ENCODE data around the gene MYO7A. TPM values are rescaled to one million over a fixed set of nuclear protein-coding genes. Genes with fewer than 3 reads are reported as not detected.

MYO7A gene
- total RNA-seq, 2 donors from 2014 or later = 3.1 to 102 TPM

GRCh38 chr11:77108436-77108835 is 19.6 kb upstream of the MYO7A start:
- Histone ChIP-seq H3K36me3 (no peaks in the 10 kb centered on the region), H3K27ac (no peak overlapping the region), H3K9me3 (no peaks in the 10 kb centered on the region), H3K27me3 (replicated peaks; ENCODE audit: insufficient read depth) (no peaks in the 10 kb centered on the region), H3K4me1 (replicated peaks) (no peaks in the 10 kb centered on the region), H3K4me3 (no peak overlapping the region)
- TF ChIP-seq POLR2A (IDR thresholded peaks at IDR 0.05) (no peak), POLR2AphosphoS5 (IDR thresholded peaks at IDR 0.05) (no peak)
- TF ChIP-seq, protein P1, sequence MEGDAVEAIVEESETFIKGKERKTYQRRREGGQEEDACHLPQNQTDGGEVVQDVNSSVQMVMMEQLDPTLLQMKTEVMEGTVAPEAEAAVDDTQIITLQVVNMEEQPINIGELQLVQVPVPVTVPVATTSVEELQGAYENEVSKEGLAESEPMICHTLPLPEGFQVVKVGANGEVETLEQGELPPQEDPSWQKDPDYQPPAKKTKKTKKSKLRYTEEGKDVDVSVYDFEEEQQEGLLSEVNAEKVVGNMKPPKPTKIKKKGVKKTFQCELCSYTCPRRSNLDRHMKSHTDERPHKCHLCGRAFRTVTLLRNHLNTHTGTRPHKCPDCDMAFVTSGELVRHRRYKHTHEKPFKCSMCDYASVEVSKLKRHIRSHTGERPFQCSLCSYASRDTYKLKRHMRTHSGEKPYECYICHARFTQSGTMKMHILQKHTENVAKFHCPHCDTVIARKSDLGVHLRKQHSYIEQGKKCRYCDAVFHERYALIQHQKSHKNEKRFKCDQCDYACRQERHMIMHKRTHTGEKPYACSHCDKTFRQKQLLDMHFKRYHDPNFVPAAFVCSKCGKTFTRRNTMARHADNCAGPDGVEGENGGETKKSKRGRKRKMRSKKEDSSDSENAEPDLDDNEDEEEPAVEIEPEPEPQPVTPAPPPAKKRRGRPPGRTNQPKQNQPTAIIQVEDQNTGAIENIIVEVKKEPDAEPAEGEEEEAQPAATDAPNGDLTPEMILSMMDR (IDR thresholded peaks at IDR 0.05) = no peak
- 89% methylated on average over 9 of the region's 9 CpGs for WGBS
- intact Hi-C loops (cut with DNase I) = no loop called here
- no peak for DNase-seq (ENCODE audit: low spot score)

GRCh38 chr11:77109236-77110019 is 18.6 kb upstream of the MYO7A start:
- Histone ChIP-seq H3K4me3 (no peak overlapping the region), H3K9me3 (no peaks in the 10 kb centered on the region), H3K27me3 (replicated peaks; ENCODE audit: insufficient read depth) (no peaks in the 10 kb centered on the region), H3K27ac (no peak overlapping the region), H3K4me1 (replicated peaks) (no peaks in the 10 kb centered on the region), H3K36me3 (no peaks in the 10 kb centered on the region)
- TF ChIP-seq POLR2AphosphoS5 (IDR thresholded peaks at IDR 0.05) (no peak), POLR2A (IDR thresholded peaks at IDR 0.05) (no peak)
- TF ChIP-seq, protein P1 (IDR thresholded peaks at IDR 0.05) = no peak
- intact Hi-C loops (cut with DNase I) = no loop called here
- no peak for DNase-seq (ENCODE audit: low spot score)
- WGBS = 83% methylated on average over 11 of the region's 11 CpGs

- no peaks in the 10 kb centered on the region for H3K36me3 ChIP-seq
- H3K27ac ChIP-seq = no peak overlapping the region
- TF ChIP-seq POLR2A (IDR thresholded peaks at IDR 0.05) = no peak
- no peak for TF ChIP-seq POLR2AphosphoS5 (IDR thresholded peaks at IDR 0.05)
- TF ChIP-seq, protein P1 (IDR thresholded peaks at IDR 0.05) = no peak
- no peaks in the 10 kb centered on the region for H3K4me1 ChIP-seq (replicated peaks)
- intact Hi-C loops (cut with DNase I) = no loop called here
- WGBS = 97% methylated on average over 6 of the region's 6 CpGs
- H3K4me3 ChIP-seq = no peak overlapping the region
- no peaks in the 10 kb centered on the region for H3K9me3 ChIP-seq
- H3K27me3 ChIP-seq (replicated peaks; ENCODE audit: insufficient read depth) = no peaks in the 10 kb centered on the region
- DNase-seq (ENCODE audit: low spot score) = no peak
Measured at GRCh38 chr11:77110836-77111235, 17.2 kb upstream of the MYO7A start.

GRCh38 chr11:77111277-77111676 is 16.8 kb upstream of the MYO7A start:
- TF ChIP-seq, protein P1 (IDR thresholded peaks at IDR 0.05) = no peak
- TF ChIP-seq POLR2A (IDR thresholded peaks at IDR 0.05) = no peak
- no peak for TF ChIP-seq POLR2AphosphoS5 (IDR thresholded peaks at IDR 0.05)
- no peak for DNase-seq (ENCODE audit: low spot score)
- no peaks in the 10 kb centered on the region for H3K9me3 ChIP-seq
- H3K4me1 ChIP-seq (replicated peaks) = no peaks in the 10 kb centered on the region
- 83% methylated on average over 3 of the region's 3 CpGs for WGBS
- H3K27ac ChIP-seq = no peak overlapping the region
- no peaks in the 10 kb centered on the region for H3K36me3 ChIP-seq
- no peaks in the 10 kb centered on the region for H3K27me3 ChIP-seq (replicated peaks; ENCODE audit: insufficient read depth)
- H3K4me3 ChIP-seq = no peak overlapping the region
- intact Hi-C loops (cut with DNase I) = no loop called here

GRCh38 chr11:77111946-77112345 is 16.1 kb upstream of the MYO7A start:
- no peaks in the 10 kb centered on the region for H3K27me3 ChIP-seq (replicated peaks; ENCODE audit: insufficient read depth)
- no peak overlapping the region for H3K27ac ChIP-seq
- intact Hi-C loops (cut with DNase I) = no loop called here
- no peak overlapping the region for H3K4me3 ChIP-seq
- TF ChIP-seq, protein P1 (IDR thresholded peaks at IDR 0.05) = no peak
- no peak for TF ChIP-seq POLR2A (IDR thresholded peaks at IDR 0.05)
- TF ChIP-seq POLR2AphosphoS5 (IDR thresholded peaks at IDR 0.05) = no peak
- H3K9me3 ChIP-seq = no peaks in the 10 kb centered on the region
- 93% methylated on average over 6 of the region's 6 CpGs for WGBS
- DNase-seq (ENCODE audit: low spot score) = no peak
- H3K36me3 ChIP-seq = no peaks in the 10 kb centered on the region
- H3K4me1 ChIP-seq (replicated peaks) = no peaks in the 10 kb centered on the region
